NCI-H460 (cell line): Measurements from ENCODE around the gene SLC6A12. TPM values are rescaled to one million over a fixed set of nuclear protein-coding genes. Genes with fewer than 3 reads are reported as not detected.
A peak's percentile ranks its signal among the peaks of the same experiment; 100 is the strongest.
"Not testable (repeated sequence)": the region's sequence is repeated elsewhere in the genome, so short reads cannot be mapped to it uniquely, and the experiment has no call there.

Experiments used
- DNase-seq: peaks from one replicate; pipeline ENCODE4 v3.0.0-alpha.2; 2016; ENCODE audit warnings: low read depth; ENCODE audit errors: extremely low read depth
- total RNA-seq: library from RNA; depleted of rRNA; stranded (reverse); fragments of >200 nt; shearing (Covaris generic); gene quantifications from 2 replicates; pipeline ENCODE4 v1.2.3, GENCODE V29; 2014

Gene SLC6A12
- total RNA-seq, 1 experiment from 2014 or later = not detected

DNA sequence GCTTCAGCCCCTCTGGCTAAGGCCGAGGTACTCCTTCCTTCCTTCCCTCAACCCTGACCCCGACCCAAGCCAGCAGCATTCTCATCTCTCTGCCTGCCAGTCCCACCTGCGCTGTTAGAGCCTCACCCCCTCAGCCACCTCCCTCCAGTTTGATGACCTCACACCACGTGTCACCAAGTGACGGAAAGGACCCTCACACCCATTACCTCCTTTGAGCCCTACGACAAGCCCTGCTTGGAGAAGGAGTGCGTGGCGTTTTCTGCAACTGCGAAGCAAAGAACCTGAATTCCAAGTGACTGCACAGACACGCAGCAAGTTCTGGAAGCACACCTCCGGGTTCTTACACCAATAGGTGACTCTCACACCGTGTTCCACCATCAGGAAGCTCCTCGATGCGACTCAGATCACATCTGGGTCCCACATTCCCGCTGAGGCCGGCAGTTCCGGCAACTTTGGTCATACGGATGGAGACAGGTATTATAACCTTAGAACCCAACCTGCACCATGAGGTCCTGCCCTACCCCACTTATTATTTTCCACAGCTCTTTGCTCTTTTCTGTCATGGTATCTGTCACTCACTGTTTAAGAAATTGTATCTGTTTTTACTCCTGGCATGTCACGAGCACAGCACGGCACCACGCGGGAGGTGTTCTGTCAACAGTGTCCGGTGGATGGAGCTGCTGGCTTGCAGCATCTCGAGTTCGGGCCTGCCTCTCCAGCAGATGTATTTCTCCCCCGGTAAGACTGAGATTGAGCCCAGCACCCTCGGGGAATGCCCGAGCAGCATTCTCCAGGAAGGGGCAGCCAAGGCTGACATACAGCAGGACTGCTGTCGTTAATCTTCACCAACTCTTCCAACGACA lies 5.0 kb upstream of the SLC6A12 start:
- DNase-seq = no peak

DNA sequence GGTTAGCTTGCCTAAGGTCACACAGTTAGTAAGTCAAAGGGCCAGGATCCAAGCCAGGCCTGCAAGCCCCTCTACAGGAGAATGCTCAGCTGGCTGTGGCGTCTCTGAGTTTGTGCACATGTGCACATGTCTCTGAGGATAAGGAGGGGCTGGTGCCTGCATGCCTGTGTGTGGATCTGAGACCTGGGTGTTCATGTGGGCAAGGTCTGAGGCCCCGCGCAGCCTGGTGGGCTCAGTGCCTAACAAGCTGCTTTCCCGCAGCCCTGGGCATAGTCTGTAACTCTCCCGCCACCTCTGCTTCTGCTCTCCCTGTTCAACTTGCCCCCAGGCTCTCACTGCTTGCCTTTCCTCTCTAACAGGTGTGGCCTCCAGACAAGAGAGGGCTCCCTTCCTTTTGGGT lies 4.3 kb upstream of the SLC6A12 start:
- no peak for DNase-seq

DNA sequence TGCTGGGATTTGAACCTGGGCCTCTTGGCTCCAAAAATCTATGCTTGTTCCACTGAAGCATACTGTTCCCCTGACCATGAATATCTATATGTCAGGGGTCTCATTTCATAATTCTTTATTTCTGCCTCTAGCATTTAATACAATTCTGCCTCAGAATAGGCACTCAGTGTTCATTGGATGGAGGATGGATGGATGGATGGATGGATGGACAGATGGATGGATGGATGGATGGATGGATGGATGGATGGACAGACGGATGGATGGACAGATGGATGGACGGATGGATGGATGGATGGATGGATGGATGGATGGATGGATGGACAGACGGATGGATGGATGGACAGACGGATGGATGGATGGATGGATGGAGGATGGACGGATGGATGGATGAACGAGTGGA lies 3.1 kb upstream of the SLC6A12 start:
- not testable (repeated sequence) for DNase-seq

DNA sequence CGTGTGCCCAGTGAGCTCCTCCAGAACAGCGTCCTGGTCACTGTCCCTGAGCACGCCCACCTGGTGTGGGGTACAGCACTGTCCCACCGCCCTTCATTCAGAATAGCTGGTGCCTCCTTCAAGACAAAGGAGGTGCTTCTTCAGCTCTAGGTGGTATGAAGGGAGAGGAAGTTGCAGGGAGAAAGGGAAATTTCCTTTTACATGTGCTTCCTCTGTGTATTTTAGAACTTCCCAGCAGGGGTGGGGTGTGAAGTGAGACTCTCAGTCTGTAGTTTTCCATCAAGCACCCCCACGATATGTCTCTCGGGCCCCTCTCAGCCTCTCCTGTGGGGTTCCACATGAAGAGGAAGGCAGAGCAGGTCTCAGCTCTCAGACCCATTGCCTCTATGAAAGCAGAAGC lies 1.2 kb upstream of the SLC6A12 start:
- DNase-seq = no peak

DNA sequence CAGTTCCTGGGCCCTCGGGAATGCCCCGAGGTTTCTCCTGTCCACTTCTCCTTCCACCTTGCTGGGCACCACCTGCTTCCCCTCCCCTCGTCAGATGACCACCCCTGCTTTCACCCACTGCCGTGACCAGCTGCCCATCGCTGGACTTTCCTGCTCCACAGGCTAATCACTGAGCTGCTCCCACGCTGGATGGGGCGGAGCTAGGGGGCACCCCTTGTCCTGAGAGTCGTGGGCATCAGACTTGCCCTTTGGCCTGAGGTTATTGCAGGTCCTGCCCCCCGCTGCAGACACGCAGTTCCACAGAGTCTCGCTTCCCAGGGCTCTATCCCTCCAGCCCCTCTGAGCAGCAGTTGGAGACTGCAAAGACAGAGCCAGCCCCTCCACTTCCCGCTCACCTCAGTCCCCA lies 427 bp downstream of the SLC6A12 start:
- no peak for DNase-seq

DNA sequence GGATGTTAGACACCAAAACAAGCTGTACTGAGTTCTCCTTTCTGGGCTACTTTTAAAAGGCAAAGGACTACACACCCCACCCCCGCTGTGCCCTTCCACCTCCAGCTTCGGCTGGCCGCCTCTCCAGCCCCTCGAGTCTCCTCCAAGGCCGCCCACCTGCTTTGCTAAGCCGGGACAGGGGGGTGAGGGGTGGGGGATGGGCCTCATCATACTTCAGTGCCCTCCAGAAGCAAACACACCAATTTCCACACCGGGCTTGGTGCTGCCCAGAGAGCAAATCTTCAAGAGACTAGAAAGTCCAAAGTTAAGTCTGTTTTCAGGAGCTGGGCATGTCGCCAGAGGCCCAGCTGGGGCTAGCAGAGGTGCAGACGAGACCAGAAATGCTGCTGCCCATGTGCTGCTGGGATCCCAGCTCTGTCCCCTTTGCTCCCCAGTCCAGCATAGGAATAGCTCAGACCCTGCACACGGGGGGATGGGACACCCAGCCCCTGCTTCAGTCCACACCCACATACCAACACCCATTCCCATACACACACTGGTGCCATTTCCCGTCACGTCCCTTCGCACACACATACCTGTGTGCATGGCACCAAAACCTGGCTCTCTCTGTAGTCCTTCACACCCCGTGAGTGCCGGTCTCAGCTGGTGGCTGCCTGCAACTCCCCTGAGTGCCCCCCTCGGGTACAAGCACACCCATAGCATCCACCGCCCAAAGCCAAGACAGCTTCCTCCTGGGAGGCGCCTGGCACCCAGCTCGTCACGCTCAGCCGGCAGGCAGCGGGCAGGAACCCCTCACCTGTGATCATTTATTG lies 1.0 kb downstream of the SLC6A12 start:
- no peak for DNase-seq

DNA sequence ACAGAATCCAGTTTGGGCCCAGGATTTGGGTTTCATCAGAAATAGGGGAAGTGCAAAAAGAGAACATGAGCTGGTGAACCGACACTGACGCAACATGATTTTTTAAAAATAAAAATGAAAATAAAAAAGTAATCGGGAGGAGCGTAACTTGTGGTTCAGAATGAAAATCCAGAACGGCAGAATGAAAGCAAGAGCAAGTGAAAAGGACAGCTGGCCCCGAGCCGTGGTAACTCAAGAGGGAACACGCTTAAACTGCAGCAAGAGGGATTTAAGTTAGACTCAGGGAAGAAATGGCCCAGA lies 1.6 kb downstream of the SLC6A12 start:
- no peak for DNase-seq

DNA sequence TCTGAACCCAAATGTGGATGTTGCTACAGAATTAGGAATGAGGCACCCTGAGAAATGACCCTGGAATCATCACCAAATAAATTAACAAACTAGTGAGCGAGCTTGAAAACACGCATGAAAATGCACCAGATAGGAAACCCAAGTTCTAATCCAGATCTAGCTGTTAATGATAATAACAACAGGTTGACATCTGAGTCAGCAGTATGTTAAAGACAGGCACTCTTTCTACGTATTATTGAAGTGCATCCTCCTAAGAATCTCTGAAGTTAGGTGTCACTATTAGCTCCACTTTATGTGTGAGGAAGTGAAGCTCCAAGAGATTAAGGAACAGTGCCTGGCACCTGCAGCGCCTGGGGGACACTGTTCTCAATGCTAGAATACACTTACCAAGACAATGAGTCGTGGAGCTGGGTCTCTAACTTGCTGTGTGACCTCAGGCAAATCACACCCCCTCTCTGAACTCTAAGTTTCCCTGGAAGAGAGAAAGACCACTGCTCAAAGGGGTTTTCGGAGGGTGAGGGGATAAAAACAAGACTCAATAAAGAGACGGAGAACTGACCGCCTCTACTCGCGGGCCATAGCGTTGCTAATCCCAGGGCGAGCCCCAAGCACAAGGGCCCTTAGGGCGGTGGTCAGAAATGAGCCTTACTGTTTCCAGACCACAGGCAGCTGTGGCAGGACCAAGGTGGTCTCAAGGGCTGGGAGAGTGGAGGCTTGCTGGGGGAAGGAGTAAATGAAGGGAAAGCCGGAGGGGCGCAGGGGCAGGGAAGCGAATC lies 2.1 kb downstream of the SLC6A12 start:
- DNase-seq = no peak

DNA sequence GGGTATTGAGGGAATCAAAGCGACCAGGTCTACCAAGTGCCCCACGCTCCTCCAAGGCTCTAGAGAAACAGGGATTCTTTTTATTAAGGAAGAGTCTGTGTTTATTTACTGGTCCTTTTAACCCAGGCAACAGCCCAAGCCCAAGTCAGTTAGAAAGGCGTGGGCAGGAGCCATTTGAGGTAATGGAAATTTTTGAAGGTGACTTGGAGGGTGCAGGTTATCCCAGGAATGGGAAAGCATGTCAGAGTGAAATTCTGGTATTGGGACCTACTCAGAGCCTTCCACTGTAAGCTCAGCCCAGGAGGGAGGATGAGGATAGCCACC lies 2.9 kb downstream of the SLC6A12 start:
- DNase-seq = no peak

DNA sequence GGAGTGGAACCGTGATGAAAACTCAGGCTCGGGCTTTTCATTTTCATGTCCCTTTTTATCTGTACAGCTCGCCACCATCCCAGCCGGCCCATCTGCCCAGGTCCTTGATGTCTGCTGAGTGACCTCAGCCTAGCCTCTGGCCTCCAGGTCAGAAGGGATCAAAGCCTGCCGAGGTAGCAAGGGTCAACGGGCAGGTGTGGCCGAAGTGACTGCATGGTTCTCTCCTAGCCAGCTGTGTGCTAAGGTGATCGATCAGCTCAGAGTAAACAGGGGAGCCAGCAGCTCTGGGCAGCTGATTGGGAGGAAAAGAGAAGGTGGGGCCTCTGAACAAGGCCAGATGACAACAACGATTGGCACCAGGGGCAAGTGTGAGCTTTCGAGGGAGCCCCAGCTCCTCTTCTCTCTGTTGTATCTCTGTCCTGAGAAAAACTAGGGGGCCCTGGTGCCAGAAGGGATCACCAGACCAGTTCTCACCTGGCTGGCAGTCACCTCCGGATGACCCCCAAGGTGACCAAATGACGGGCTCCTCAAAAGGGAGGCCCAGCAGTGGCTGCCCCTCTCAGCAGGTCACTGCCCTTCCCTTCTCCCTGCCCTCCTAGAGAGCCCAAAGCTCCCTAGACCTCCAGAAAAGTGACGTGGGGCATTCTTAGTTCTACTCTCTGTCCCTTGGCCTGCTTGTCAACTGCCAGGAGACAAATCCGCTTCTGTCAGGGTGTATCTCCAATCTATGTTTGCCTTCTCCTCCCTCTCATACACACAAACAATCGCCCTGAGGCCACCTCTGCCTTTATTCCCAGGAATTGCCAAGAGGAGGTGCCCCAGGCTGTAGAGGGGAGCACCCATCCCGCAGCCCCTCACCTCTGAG lies 3.4 kb downstream of the SLC6A12 start:
- no peak for DNase-seq

DNA sequence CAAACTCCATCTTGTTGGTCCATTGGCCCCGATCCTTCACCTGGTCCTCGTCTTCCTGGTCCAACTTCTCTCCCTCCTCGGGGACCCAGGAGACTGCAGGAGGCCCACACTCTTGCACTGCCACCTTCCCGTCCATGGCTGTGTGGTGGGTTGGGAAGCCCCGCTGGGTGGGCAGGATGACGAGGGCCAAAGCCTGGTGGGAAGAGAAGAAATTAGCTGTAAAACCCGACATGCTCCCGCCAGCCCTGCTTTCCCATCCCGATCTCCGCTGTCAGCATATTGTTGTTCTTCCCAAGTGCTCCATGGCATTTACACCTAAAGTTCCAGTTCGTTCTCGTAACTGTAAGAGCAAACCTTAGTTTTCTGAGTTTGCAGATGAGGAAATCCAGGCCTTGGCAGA lies 4.1 kb downstream of the SLC6A12 start:
- DNase-seq = no peak

DNA sequence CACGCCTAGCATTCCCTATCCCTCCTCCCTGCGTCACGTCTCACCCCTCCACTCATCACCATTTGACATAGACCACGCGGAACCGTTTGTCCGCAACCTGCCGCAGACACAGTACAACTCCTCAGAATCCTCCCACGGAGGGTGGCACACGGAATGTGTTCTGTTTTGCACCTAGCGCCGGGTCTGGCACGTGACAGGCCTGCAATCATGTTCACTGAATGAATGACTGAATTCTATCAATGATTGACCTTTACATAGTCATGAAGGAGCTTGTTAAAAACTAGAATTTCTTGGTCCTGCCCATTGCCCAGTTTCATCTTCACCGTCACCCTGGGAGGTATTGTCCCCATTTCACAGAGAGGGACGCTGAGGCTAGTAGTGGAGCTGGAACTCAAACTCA lies 4.7 kb downstream of the SLC6A12 start:
- no peak for DNase-seq

DNA sequence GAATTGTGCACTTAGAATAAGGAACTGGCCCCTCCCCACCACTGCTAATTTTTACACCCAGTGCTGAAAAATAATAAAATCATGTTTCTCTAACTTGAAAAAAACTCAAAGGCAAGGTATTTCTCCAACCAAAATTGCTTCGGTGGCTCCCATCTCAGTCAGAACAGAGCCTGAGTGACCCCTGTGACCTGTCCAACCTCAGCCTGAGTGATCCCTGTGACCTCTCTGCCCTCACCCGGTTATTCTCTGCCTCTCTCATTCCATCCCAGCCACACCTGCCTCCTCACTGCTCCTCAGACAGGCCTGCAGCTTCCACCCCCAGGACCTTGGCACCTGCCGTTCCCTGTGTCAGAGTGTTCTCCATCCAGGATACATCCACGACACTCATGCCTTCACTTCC lies 5.1 kb downstream of the SLC6A12 start:
- no peak for DNase-seq

DNA sequence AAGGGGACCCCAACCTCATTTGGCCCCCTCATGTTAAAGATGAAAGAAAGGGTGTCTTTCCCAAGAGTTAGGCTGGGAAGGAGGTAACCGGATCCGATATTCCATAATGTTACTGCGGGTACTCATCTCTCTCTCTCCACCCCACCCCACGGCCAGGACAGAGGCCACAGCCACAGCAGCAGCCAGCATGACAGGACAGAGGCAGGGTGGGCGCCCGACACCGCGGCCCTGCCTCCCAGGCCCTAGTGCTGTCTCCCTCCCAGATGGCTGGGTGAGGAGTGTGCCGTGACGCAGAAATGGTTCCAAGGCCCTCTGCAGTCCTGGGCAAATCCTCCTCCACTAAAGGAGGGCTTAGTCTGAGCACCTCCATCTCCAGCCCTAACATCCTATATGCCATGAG lies 6.2 kb downstream of the SLC6A12 start:
- no peak for DNase-seq

DNA sequence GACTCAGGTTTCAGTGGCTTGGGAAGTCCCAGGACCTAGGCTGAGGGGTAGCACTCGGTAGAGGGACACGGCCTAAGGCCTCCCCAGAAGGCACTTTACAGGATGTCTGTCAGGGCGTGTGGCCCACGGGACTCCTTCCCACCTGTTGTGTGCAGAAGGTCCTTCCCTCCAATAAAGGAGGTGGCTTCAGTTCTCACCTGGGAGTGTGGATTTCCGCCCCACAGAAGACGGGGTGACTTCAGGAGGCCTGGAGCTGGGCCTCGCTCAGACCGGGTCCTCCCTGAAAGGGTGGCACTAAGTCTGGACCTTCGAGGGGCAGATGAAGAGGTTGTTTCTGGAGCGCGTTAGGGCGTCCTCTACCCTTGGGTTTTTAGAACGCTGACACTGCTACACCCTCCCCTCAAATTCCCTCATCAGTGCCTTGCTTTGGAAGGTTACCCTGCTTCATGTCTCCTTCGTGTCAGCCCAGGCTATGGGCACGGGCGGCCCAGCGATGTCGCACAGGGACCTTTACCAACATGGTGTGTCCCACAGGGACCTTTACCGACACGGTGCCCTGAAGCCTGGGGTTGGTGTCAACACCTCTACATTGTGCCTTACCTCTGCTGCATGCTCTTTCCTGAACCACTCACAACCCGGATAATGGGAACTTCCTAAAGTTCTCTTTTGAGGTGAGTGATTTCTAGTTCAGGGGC lies 7.1 kb downstream of the SLC6A12 start:
- no peak for DNase-seq

DNA sequence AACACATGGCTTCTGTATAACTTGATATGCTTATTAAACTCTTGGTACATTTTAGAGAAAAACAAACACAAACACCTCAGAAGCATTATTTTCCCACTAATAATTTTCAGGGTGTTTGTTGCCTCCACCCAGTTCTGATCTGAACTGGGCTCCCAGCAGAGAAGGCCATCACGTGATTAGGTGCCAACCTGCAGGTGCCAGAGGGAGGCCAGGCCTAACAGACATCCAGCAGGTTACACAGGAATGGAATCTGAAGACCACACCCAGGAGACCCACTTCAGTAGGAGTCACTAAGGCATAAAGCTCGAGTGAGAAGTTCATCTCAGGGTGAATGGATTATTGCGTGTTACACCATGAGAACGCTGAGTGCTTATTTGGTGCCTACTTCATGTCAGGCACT lies 8.9 kb downstream of the SLC6A12 start:
- no peak for DNase-seq

DNA sequence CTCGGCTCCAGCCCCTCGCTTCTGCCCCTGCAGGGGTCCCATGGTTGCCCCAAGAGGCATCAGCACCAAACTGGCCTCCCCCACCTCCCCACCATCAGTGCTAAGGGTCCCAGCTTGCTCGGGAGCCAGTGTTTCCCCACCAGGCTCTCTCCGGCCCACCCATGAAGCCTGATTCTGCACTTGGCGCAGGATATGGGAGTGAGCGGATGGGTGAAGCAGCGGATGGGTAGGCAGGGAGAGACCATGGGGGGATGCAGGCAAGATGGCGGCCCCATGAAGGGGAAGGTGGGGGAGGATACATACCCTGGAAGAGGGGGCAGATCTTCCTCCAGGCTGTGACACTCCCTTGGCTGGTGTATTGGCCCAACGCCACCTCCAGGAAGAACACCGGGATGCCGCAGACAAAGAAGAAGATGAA lies 9.7 kb downstream of the SLC6A12 start:
- DNase-seq = no peak

DNA sequence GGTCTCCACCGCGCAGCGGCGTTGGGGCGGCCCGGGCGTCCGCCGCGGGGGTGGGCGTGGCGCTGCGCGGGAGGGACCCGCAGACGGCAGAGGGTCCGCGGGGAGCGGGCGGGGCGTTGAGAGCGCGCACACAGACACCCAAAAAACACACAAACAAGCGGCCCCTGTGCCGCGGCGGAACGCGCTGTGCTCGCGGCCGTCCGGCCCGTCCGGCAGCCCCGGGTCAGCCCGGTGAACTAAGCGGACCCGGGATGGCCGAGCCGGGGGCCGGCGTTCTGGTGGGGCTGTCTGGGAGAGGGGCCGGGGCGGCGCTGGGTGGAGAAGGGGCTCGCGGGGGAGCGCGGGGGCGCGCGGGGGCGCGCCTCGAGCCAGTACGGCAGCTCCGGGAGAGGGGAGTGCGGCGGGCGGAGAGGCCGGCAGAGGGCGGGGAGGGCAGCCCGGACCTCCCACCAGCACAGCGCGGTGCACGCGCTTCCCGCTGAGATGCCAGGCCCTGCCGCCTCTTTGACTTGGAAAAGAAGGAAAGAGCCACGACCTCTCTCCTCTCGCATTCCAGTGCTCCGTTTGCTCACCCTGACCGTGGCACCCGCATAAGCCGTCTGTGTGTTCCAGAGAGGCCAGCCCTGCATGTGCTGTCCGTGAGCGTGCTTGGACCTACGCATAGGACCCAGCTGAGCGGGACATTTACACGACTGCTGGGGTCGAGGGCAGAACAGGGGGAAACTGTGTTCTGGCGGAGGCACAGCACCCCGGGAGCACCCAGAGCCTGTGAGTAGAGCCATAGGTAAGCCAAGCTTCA lies 10.3 kb downstream of the SLC6A12 start:
- DNase-seq = peak; percentile 12

DNA sequence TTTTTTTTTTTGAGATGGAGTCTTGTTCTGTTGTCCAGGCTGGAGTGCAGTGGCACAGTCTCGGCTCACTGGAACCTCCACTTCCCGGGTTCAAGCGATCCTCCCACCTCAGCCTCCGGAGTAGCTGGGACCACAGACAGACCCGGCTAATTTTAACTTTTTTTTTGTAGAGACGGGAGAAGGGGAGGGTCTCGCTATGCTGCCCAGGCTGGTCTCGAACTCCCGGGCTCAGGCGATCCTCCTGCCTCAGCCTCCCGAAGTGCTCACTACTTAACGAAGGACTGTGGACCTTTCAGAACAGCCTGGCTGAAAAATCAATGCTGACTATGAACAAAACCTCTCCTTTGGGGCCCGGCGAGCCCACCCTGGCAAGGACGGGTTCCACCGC lies 10.9 kb downstream of the SLC6A12 start:
- no peak for DNase-seq
